ENCODE results near the gene PLCG1.
A peak's percentile ranks its signal among the peaks of the same experiment; 100 is the strongest.

Gene PLCG1

GRCh38 chr20:41119614-41120561 lies 17.5 kb upstream of the PLCG1 start:
- H3K27me3 Mint-ChIP-seq (ENCODE audit: low read depth, poor library complexity) = peaks cover 3% of the 10 kb centered on the region
- H3K36me3 Mint-ChIP-seq (ENCODE audit: low read depth) = peaks cover 84% of the 10 kb centered on the region
- no peaks in the 10 kb centered on the region for H3K9me3 Mint-ChIP-seq
- no peak for DNase-seq
- H3K4me1 Mint-ChIP-seq = no peaks in the 10 kb centered on the region
- TF ChIP-seq CTCF (IDR thresholded peaks at IDR 0.05) = no peak
- H3K27ac Mint-ChIP-seq = peak overlapping the region; percentile 24
- H3K4me3 Mint-ChIP-seq = no peak overlapping the region

GRCh38 chr20:41121399-41121798 lies 15.9 kb upstream of the PLCG1 start:
- no peak for TF ChIP-seq CTCF (IDR thresholded peaks at IDR 0.05)
- peaks cover 84% of the 10 kb centered on the region for H3K36me3 Mint-ChIP-seq (ENCODE audit: low read depth)

GRCh38 chr20:41123631-41124030 lies 13.7 kb upstream of the PLCG1 start:
- no peak for DNase-seq
- Mint-ChIP-seq H3K36me3 (ENCODE audit: low read depth) (peaks cover 81% of the 10 kb centered on the region), H3K4me1 (no peaks in the 10 kb centered on the region), H3K4me3 (no peak overlapping the region), H3K27me3 (ENCODE audit: low read depth, poor library complexity) (no peaks in the 10 kb centered on the region), H3K9me3 (peaks cover 4% of the 10 kb centered on the region), H3K27ac (no peak overlapping the region)
- TF ChIP-seq CTCF (IDR thresholded peaks at IDR 0.05) = no peak

More at GRCh38 chr20:41121399-41121798, 15.9 kb upstream of the PLCG1 start:
- Mint-ChIP-seq H3K4me3 (no peak overlapping the region), H3K4me1 (no peaks in the 10 kb centered on the region), H3K27ac (peak overlapping the region; percentile 70), H3K9me3 (no peaks in the 10 kb centered on the region), H3K27me3 (ENCODE audit: low read depth, poor library complexity) (peaks cover under 1% of the 10 kb centered on the region)
- no peak for DNase-seq

GRCh38 chr20:41124451-41125094 lies 12.8 kb upstream of the PLCG1 start:
- H3K9me3 Mint-ChIP-seq = peaks cover 8% of the 10 kb centered on the region
- peaks cover 83% of the 10 kb centered on the region for H3K36me3 Mint-ChIP-seq (ENCODE audit: low read depth)
- H3K27ac Mint-ChIP-seq = peak overlapping the region; percentile 95

More at GRCh38 chr20:41124451-41125094, 12.8 kb upstream of the PLCG1 start:
- no peak for TF ChIP-seq CTCF (IDR thresholded peaks at IDR 0.05)
- H3K4me1 Mint-ChIP-seq = no peaks in the 10 kb centered on the region
- no peak overlapping the region for H3K4me3 Mint-ChIP-seq
- no peak for DNase-seq
- H3K27me3 Mint-ChIP-seq (ENCODE audit: low read depth, poor library complexity) = no peaks in the 10 kb centered on the region

All from nephron progenitor cell (in vitro differentiated cells).